Stimulated activated naive CD8-positive, alpha-beta T cell treated with anti-CD3 and anti-CD28 coated beads, Interleukin-15, Interleukin-2, amounts not matched to agents 100 ng/mL and 50 ng/mL, for 24 hours (primary cell): ENCODE results near the gene SPSB2.
A peak's percentile ranks its signal among the peaks of the same experiment; 100 is the strongest.

Experiments
- H3K27ac Mint-ChIP-seq: one replicate; pipeline ENCODE4 v1.8.0; 2021; ENCODE audit warnings: mild to moderate bottlenecking, mixed read lengths
- H3K27me3 Mint-ChIP-seq: one replicate; pipeline ENCODE4 v1.8.0; 2021; ENCODE audit warnings: mixed read lengths
- H3K36me3 Mint-ChIP-seq: one replicate; pipeline ENCODE4 v1.8.0; 2021; ENCODE audit warnings: low read depth, mixed read lengths
- H3K4me1 Mint-ChIP-seq: one replicate; pipeline ENCODE4 v1.8.0; 2021; ENCODE audit warnings: low read depth, mixed read lengths
- H3K4me3 Mint-ChIP-seq: one replicate; pipeline ENCODE4 v1.8.0; 2021; ENCODE audit warnings: mild to moderate bottlenecking, mixed read lengths
- H3K9me3 Mint-ChIP-seq: one replicate; pipeline ENCODE4 v1.8.0; 2021; ENCODE audit warnings: mixed read lengths

The SPSB2 gene, protein sequence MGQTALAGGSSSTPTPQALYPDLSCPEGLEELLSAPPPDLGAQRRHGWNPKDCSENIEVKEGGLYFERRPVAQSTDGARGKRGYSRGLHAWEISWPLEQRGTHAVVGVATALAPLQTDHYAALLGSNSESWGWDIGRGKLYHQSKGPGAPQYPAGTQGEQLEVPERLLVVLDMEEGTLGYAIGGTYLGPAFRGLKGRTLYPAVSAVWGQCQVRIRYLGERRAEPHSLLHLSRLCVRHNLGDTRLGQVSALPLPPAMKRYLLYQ

DNA sequence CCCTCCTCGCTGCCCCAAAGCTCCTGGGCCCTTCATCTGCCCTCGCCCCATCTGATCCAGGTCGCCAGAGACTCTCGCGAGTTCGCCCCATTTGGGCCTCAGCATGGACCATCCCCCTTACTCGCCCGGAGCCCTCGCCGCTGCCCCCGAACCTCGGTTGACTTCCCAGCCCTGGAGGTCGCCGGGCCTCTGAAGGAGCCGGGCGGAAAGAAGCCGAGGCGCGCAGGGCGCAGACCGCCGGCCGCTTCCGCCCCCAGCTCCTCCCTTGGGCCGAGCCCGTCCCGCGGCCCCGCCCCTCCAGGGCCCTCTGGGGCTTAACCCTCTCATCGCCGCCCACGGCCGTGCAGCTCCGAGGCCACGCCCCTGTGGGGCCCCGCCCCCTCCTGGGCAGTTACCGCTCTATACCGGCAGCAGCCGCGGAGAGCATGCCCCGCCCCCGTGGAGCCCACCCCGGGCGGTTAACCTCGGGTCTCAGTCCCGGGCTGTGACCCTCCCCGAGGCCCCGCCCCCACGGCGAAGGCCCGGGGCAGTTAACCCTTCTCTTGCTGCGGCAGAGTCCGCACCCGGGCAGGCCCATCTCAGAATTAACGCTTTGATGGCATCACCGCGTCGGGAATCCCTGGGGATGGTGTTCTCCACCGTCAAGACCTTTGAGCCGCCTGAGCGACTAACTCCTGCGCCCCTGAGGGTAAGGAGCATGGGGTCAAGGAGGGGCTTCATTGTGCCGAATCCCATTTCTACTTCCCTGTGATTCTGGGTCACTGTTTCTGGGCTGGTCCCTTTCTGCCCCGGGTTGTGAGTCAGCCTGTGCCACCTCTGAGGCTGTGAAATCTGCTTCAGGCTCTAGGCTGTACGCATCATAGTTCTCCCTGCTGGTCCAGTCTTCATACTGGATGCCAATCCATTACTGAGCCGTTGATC is at the start of gene SPSB2:
TSS of gene SPSB2 (minus strand) at position 210 of the 921 bp plus-strand sequence. CDS start 402 bp downstream, outside the sequence.
- Mint-ChIP-seq H3K27ac (peak within 1 kb of the TSS; percentile 87), H3K9me3 (no peaks in the 10 kb centered on the region), H3K4me1 (peaks cover 53% of the 10 kb centered on the region), H3K4me3 (peak within 1 kb of the TSS; percentile 94), H3K27me3 (no peaks in the 10 kb centered on the region), H3K36me3 (peaks cover 70% of the 10 kb centered on the region)

DNA sequence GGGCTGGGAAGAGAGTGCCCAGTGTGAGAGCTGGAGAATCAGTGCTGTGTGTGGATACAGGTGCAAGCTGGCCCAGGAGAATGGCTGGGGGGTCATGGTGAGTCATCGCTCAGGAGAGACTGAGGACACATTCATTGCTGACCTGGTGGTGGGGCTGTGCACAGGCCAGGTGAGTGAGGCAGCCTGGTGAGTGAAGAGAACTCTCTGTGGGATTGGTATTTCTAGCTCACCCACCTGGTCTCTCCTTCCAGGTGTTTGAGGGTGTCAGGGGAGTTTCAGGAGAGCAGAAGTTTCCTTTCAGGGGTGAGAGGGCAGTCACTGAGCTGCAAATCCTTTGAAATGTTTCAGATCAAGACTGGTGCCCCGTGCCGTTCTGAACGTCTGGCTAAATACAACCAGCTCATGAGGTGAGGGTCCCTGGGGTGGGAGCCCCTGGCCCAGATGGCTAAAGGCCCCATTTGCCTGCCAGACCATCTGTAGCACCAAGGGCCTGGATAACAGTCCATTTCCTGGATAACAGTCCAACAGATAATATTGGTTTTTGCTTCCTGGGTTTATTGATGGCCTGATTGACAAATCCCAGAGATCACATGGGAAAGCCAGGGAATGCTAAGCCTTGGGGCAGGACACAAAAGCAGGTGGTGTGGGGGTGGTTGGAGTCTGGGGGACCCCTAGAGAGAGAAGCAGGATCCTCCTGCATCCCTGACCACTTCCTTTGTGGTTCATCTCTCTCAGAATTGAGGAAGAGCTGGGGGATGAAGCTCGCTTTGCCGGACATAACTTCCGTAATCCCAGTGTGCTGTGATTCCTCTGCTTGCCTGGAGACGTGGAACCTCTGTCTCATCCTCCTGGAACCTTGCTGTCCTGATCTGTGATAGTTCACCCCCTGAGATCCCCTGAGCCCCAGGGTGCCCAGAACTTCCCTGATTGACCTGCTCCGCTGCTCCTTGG is 49.2 kb upstream of the SPSB2 start:
- H3K36me3 Mint-ChIP-seq, result peaks cover 29% of the 10 kb centered on the region
- H3K4me3 Mint-ChIP-seq, result no peak overlapping the region
- H3K4me1 Mint-ChIP-seq, result peaks cover 56% of the 10 kb centered on the region
- peak overlapping the region; percentile 28 for H3K27ac Mint-ChIP-seq
- H3K27me3 Mint-ChIP-seq, result no peaks in the 10 kb centered on the region
- no peaks in the 10 kb centered on the region for H3K9me3 Mint-ChIP-seq

DNA sequence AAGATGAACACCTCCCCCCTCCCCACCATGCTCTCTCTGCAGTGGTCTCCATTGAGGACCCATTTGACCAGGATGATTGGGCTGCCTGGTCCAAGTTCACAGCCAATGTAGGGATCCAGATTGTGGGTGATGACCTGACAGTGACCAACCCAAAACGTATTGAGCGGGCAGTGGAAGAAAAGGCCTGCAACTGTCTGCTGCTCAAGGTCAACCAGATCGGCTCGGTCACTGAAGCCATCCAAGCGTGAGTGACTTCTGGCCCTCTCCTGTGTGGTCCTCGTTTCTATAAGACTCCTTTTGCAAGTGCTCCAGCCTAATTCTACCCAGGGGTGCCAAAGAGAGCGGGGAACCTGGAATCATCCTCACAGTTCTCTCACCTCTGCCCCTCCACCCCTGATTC is 48.4 kb upstream of the SPSB2 start:
- peaks cover 36% of the 10 kb centered on the region for H3K36me3 Mint-ChIP-seq

DNA sequence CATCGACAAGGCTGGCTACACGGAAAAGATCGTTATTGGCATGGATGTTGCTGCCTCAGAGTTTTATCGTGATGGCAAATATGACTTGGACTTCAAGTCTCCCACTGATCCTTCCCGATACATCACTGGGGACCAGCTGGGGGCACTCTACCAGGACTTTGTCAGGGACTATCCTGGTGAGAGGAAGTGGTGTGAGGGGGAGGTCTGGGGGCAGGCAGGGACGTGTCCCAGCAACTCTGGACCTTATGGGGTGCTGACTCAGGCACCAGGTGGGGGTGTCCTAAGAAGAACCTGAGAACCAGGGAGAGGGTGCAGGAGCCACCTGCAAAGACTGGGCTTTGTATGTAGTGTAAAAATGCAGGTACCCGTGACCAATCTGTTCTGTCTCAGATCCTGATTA is 46.5 kb upstream of the SPSB2 start:
- Mint-ChIP-seq H3K4me3 (no peak overlapping the region), H3K27ac (peak overlapping the region; percentile 43), H3K27me3 (no peaks in the 10 kb centered on the region), H3K36me3 (peaks cover 37% of the 10 kb centered on the region), H3K4me1 (peaks cover 52% of the 10 kb centered on the region), H3K9me3 (no peaks in the 10 kb centered on the region)

More for the DNA sequence above, 48.4 kb upstream of the SPSB2 start:
- no peaks in the 10 kb centered on the region for H3K27me3 Mint-ChIP-seq
- H3K4me3 Mint-ChIP-seq, result no peak overlapping the region
- no peaks in the 10 kb centered on the region for H3K9me3 Mint-ChIP-seq
- peak overlapping the region; percentile 28 for H3K27ac Mint-ChIP-seq
- H3K4me1 Mint-ChIP-seq, result peaks cover 52% of the 10 kb centered on the region

DNA sequence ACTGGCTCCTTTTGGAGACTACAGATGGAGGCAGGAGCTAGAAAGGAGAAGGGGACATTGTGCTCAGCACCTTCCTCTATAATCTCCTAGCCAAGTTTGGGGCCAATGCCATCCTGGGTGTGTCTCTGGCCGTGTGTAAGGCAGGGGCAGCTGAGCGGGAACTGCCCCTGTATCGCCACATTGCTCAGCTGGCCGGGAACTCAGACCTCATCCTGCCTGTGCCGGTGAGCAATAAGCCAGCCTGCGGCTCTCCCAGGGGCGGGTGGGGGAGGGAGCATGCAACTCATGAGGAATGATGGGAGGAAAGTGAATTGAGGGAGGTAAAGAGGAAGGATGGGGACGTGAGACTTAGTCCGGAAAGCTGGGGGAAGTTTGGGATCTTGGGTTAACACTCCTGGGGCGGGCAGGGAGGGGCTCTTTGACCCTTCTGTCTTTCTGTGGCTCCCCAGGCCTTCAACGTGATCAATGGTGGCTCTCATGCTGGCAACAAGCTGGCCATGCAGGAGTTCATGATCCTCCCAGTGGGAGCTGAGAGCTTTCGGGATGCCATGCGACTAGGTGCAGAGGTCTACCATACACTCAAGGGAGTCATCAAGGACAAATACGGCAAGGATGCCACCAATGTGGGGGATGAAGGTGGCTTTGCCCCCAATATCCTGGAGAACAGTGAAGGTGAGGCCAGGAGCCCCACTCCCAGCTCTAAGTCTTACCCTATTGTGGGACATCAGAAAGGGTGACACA is 44.6 kb upstream of the SPSB2 start:
- H3K27ac Mint-ChIP-seq, result no peak overlapping the region

DNA sequence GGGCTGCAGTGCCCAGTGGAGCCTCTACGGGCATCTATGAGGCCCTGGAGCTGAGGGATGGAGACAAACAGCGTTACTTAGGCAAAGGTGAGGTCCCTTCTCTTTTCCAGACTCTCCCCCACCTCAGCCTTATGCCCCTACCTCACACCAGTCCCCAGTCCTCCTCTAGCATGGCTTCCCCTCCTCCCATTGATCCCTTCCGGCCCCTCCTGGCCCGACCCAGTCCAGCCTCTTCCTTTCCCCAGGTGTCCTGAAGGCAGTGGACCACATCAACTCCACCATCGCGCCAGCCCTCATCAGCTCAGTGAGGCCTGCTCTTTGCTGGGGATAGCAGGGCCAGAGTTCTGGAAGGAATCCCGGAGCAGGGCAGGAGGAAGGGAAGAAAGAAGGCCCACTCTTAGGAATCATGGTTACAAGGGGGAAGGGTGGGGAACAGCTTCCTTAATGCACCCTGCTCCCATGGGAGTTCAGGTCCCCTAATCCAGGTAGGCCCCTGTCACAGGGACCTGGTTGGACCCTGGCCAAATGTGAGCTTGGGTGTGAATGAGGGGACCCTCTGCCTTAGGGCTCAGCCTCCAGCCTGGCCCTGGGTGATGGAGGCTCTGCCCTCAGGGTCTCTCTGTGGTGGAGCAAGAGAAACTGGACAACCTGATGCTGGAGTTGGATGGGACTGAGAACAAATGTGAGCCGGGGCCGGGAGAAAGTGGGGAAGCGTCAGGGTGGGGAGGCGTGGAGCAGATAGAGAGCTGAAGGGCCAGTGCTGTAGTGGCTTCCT is 43.5 kb upstream of the SPSB2 start:
- H3K27ac Mint-ChIP-seq, result peak overlapping the region; percentile 29
- H3K4me1 Mint-ChIP-seq, result peaks cover 45% of the 10 kb centered on the region
- H3K9me3 Mint-ChIP-seq, result no peaks in the 10 kb centered on the region
- no peak overlapping the region for H3K4me3 Mint-ChIP-seq
- H3K27me3 Mint-ChIP-seq, result peaks cover 3% of the 10 kb centered on the region
- peaks cover 32% of the 10 kb centered on the region for H3K36me3 Mint-ChIP-seq

More for the DNA sequence above, 44.6 kb upstream of the SPSB2 start:
- peaks cover 3% of the 10 kb centered on the region for H3K27me3 Mint-ChIP-seq
- H3K4me1 Mint-ChIP-seq, result peaks cover 54% of the 10 kb centered on the region
- H3K36me3 Mint-ChIP-seq, result peaks cover 33% of the 10 kb centered on the region
- no peaks in the 10 kb centered on the region for H3K9me3 Mint-ChIP-seq
- H3K4me3 Mint-ChIP-seq, result no peak overlapping the region

DNA sequence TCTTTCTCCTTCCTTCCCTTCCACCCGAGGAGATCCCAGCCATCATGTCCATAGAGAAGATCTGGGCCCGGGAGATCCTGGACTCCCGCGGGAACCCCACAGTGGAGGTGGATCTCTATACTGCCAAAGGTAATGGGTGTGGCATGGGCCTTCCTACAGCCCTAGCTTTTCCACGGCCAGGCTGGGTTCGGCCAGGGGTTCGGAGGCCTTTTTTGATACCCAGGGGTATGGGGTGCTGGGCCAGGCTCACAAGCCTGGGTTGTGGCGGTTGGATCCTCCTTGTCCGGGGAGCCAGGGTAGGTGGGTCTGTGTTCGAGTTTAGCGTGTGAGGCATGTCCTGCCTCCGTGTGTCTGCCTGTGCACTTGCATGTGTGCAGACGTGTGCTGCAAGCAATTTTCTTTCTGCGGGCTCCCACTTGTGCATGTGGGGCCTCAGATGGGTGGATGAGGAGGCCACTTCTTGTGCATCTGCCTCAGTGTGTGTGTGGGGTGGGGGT is 42.7 kb upstream of the SPSB2 start:
- H3K27ac Mint-ChIP-seq, result no peak overlapping the region
- peaks cover 45% of the 10 kb centered on the region for H3K4me1 Mint-ChIP-seq
- H3K9me3 Mint-ChIP-seq, result no peaks in the 10 kb centered on the region

DNA sequence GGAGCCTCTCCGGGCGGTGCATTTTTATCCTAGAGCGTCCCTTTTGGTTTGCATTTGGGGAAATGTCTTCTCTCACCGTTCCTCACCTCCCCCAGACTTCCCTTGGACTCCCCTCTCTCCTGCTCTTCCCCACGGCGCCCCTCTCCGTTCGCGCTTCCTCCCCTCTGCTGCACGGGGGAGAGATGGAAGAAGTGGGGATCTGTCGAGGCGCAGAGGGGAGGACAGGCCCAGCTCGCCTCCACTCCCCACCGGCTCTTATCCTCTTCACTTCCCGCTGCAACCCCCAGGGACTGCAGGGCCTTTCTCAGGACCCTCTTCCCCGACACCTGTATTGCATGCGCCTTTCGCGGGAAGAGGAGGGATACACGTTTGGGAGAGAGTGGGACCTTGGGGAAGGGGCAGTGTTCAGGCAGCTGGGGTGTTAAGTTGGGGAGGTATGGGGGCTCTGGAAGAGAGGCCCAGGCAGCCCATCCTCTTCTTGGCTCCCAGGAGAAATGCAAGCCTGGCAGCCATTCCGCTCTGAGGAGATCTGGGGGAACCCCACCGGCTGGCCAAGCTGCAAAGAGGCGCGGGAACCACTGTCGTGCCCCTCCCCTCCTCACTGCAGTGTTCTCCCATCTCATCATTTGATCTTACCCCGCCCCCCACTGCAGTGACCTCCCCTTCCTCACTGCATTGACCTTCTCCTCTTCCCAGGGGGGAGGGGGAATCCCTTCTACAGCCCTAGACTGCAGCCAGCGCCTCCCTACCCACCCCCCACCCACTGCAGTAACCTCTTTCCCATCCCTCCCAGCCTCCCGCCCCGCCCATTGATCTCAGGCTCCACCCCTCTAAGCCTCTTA is 42.1 kb upstream of the SPSB2 start:
- Mint-ChIP-seq H3K27me3 (peaks cover 3% of the 10 kb centered on the region), H3K4me1 (peaks cover 45% of the 10 kb centered on the region)

More for the DNA sequence above, 42.7 kb upstream of the SPSB2 start:
- peaks cover 27% of the 10 kb centered on the region for H3K36me3 Mint-ChIP-seq
- peak overlapping the region; percentile 93 for H3K4me3 Mint-ChIP-seq
- H3K27me3 Mint-ChIP-seq, result peaks cover 3% of the 10 kb centered on the region

DNA sequence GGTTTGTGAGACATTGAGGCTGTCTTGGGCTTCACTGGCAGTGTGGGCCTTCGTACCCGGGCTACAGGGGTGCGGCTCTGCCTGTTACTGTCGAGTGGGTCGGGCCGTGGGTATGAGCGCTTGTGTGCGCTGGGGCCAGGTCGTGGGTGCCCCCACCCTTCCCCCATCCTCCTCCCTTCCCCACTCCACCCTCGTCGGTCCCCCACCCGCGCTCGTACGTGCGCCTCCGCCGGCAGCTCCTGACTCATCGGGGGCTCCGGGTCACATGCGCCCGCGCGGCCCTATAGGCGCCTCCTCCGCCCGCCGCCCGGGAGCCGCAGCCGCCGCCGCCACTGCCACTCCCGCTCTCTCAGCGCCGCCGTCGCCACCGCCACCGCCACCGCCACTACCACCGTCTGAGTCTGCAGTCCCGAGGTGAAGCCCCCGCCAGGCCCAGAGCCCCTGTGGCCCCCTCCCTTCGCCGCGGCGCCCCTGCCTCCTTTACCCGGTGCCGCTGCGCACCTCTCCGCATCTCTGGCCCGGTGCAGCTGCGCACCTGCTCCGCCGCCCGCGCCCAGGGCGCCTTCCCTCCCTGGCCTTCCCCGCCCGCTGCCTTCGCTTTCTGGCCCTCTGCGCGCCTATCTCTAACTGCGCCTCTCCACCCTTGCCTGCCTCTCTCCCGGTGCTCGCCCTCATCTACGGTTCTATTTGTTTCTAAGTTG is 41.3 kb upstream of the SPSB2 start, which contains the start of gene ENO2:
TSS of gene ENO2 (plus strand) at position 335 of the 701 bp plus-strand sequence. CDS start 1,253 bp downstream, outside the sequence.
- Mint-ChIP-seq H3K27me3 (peaks cover 3% of the 10 kb centered on the region), H3K4me3 (peak within 1 kb of the TSS; percentile 93), H3K9me3 (no peaks in the 10 kb centered on the region), H3K36me3 (peaks cover 19% of the 10 kb centered on the region), H3K27ac (peak within 1 kb of the TSS; percentile 91), H3K4me1 (peaks cover 39% of the 10 kb centered on the region)

More for the DNA sequence above, 42.1 kb upstream of the SPSB2 start:
- H3K27ac Mint-ChIP-seq, result peak overlapping the region; percentile 89
- no peaks in the 10 kb centered on the region for H3K9me3 Mint-ChIP-seq
- H3K4me3 Mint-ChIP-seq, result peak overlapping the region; percentile 93
- peaks cover 27% of the 10 kb centered on the region for H3K36me3 Mint-ChIP-seq

DNA sequence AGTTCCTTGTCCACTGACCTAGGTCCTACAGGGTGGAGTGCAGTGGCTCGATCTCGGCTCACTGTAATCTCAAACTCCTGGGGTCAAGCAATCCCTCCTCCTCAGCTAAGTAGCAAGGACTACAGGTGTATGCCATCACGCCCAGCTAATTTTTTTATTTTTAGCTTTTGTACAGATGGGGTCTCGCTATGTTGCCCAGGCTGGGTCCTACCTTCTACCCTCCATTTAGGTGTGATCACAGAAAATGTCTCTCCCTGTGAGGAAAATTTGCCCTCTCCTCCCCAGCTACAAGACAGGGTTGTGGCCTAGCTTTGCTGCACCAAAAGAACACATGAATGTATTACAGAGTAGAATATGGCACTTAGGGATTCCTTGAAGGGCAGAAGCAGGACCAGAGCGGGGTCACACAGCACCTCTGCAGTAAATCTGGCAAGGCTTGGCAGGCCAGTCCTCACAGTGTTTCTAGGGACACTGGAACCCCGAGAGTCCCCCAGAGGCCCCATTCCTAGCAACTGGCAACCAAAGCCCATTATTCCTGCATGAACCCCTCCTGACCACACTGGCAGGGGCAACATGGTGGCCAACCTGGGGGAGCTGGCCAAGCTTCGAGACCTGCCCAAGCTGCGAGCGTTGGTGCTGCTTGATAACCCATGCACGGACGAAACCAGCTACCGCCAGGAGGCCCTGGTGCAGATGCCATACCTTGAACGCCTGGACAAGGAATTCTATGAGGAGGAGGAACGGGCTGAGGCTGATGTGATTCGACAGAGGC is 39.2 kb upstream of the SPSB2 start:
- peak overlapping the region; percentile 89 for H3K27ac Mint-ChIP-seq
- H3K27me3 Mint-ChIP-seq, result peaks cover 3% of the 10 kb centered on the region
- H3K4me3 Mint-ChIP-seq, result no peak overlapping the region
- H3K36me3 Mint-ChIP-seq, result peaks cover 9% of the 10 kb centered on the region
- H3K9me3 Mint-ChIP-seq, result no peaks in the 10 kb centered on the region
- H3K4me1 Mint-ChIP-seq, result peaks cover 35% of the 10 kb centered on the region

DNA sequence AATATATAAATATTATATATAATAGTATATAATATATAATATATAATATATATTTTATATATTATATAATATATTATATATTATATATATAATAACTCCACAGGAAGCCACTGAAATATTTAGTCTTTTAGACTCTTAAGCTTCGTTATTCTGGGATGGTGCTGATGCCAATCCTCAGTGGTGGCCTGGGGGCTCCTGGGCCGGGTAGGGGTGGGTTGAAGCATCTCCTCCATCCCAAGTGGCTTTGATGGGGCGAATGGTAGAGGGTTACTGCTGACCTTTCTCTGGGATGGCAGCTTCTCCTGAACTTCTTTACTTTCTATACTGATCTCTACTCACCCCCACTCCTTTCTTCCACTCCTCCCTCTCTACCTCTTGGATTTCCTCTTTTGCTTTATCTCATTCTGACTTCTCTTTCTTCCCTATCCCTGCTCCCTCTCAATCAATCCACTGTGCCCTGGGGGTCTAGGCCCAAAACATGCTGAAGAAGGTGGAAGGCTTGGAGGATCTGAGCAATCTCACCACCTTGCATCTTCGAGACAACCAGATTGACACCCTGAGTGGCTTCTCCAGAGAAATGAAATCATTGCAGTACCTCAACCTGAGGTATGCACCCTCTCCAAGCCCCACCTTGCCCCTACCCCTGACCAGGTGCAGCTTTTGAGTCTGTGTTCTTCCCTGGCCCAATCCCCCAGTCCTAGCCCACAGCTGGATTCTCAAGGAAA is 36.5 kb upstream of the SPSB2 start:
- no peaks in the 10 kb centered on the region for H3K36me3 Mint-ChIP-seq
- no peak overlapping the region for H3K27ac Mint-ChIP-seq
- H3K4me1 Mint-ChIP-seq, result peaks cover 15% of the 10 kb centered on the region
- H3K27me3 Mint-ChIP-seq, result peaks cover 3% of the 10 kb centered on the region
- no peaks in the 10 kb centered on the region for H3K9me3 Mint-ChIP-seq
- no peak overlapping the region for H3K4me3 Mint-ChIP-seq
